ENCODE results near the gene PLCB1. TPM values are rescaled to one million over a fixed set of nuclear protein-coding genes. Genes with fewer than 3 reads are reported as not detected.

The PLCB1 gene
- total RNA-seq, 4 donors from 2014 or later, result 13.5 to 110 (median 30.4) TPM

- H3K4me3 ChIP-seq, result no peak overlapping the region
- intact Hi-C loops (cut with DNase I; ENCODE audit: low total_unique reads), result no loop called here
- H3K36me3 ChIP-seq, result no peaks in the 10 kb centered on the region
- peaks cover 0 to 4% of the 10 kb centered on the region in 2 donors for H3K4me1 ChIP-seq
- no peaks in the 10 kb centered on the region for H3K27me3 ChIP-seq
- H3K27ac ChIP-seq, result no peak overlapping the region
- H3K9me3 ChIP-seq, result no peaks in the 10 kb centered on the region
- DNase-seq, result no peak
- TF ChIP-seq POLR2A (IDR thresholded peaks at IDR 0.05), result no peak
- TF ChIP-seq, protein P1, sequence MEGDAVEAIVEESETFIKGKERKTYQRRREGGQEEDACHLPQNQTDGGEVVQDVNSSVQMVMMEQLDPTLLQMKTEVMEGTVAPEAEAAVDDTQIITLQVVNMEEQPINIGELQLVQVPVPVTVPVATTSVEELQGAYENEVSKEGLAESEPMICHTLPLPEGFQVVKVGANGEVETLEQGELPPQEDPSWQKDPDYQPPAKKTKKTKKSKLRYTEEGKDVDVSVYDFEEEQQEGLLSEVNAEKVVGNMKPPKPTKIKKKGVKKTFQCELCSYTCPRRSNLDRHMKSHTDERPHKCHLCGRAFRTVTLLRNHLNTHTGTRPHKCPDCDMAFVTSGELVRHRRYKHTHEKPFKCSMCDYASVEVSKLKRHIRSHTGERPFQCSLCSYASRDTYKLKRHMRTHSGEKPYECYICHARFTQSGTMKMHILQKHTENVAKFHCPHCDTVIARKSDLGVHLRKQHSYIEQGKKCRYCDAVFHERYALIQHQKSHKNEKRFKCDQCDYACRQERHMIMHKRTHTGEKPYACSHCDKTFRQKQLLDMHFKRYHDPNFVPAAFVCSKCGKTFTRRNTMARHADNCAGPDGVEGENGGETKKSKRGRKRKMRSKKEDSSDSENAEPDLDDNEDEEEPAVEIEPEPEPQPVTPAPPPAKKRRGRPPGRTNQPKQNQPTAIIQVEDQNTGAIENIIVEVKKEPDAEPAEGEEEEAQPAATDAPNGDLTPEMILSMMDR (IDR thresholded peaks at IDR 0.05), result no peak
Measured at GRCh38 chr20:8246716-8247115, 114.7 kb downstream of the PLCB1 start.

DNA sequence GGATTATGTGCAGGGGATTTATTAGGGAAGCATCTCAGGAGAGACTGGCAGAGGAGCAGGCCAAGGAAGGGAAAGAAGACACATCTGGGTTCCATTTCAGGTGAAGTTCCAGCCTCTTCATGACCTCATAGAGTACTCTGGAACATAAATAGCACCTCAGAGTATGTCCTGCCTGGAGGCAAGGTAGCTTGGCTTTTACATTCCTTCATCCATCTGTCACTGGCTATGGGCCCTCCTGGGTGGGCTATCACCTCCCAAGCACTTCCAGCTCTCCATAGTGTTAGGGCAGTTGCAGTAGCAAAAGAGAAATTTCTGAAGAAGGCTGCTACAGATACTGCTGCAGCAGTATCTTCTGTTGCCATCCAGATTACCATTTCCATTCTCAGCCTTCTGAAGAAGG, 116.0 kb downstream of the PLCB1 start:
- Histone ChIP-seq H3K4me1 (peaks cover 0 to 4% of the 10 kb centered on the region in 2 donors), H3K36me3 (no peaks in the 10 kb centered on the region), H3K4me3 (no peak overlapping the region), H3K27me3 (no peaks in the 10 kb centered on the region), H3K9me3 (no peaks in the 10 kb centered on the region), H3K27ac (no peak overlapping the region)
- intact Hi-C loops (cut with DNase I; ENCODE audit: low total_unique reads), result no loop called here
- TF ChIP-seq POLR2A (IDR thresholded peaks at IDR 0.05), result no peak
- TF ChIP-seq, protein P1 (IDR thresholded peaks at IDR 0.05), result no peak
- DNase-seq, result no peak

GRCh38 chr20:8249634-8250033, 117.6 kb downstream of the PLCB1 start:
- Histone ChIP-seq H3K27ac (no peak overlapping the region), H3K27me3 (no peaks in the 10 kb centered on the region), H3K9me3 (no peaks in the 10 kb centered on the region), H3K4me1 (peaks cover 0 to under 1% of the 10 kb centered on the region in 2 donors), H3K4me3 (no peak overlapping the region), H3K36me3 (no peaks in the 10 kb centered on the region)
- DNase-seq, result no peak
- intact Hi-C loops (cut with DNase I; ENCODE audit: low total_unique reads), result no loop called here
- no peak for TF ChIP-seq POLR2A (IDR thresholded peaks at IDR 0.05)
- TF ChIP-seq, protein P1 (IDR thresholded peaks at IDR 0.05), result no peak

DNA sequence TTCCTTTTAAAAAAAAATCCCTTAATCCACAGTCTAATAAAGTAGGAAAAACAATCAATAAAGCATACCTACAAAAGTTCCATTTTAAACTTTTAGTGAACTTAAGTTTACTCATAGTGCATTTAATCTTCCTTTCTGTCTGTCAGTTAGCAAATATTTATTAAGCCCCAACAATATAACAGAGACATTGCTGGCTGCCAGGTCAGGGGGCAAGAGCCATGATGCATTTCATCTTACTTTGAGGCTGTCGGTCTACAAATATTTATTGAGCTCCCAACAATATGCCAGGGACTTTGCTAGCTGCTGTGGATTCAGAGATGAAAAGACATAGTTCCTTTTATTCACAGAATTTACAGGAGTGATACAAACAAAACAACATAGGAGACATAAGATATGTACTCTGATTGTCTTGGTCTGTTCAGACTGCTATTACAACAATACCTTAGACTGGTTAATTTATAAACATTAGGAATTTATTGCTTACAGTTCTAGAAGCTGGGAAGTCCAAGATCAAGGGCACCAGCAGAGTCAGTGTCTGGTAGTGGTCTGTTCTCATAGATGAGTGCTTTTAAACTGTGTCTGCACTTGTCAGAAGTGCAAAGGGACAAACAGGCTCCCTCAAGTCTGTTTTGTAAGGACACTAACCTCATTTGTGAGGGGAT, 118.6 kb downstream of the PLCB1 start:
- no peaks in the 10 kb centered on the region for H3K27me3 ChIP-seq
- no peak overlapping the region for H3K4me3 ChIP-seq
- intact Hi-C loops (cut with DNase I; ENCODE audit: low total_unique reads), result no loop called here
- no peaks in the 10 kb centered on the region for H3K9me3 ChIP-seq
- no peak for DNase-seq
- H3K4me1 ChIP-seq, result no peaks in the 10 kb centered on the region
- no peak for TF ChIP-seq POLR2A (IDR thresholded peaks at IDR 0.05)
- TF ChIP-seq, protein P1 (IDR thresholded peaks at IDR 0.05), result no peak
- H3K27ac ChIP-seq, result no peak overlapping the region
- H3K36me3 ChIP-seq, result no peaks in the 10 kb centered on the region

DNA sequence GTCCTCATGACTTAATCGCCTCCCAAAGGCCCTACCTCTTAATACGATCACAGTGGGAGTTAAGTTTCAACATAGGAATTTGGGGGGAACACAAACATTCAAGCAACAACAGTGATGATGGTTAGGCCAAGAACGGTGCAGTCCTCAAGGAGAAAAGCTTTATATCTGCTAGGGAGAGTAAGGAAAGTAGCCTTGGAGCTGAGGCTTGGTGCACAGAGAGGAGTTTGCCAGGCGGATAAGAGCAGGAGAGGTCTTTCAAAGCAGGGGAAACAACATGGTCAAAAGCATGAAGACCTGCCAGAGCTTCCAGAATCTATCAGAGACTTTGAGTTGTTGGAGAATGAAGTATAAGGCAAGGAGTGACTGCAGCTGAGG, 119.1 kb downstream of the PLCB1 start:
- H3K9me3 ChIP-seq, result no peaks in the 10 kb centered on the region
- no peak for TF ChIP-seq POLR2A (IDR thresholded peaks at IDR 0.05)
- TF ChIP-seq, protein P1 (IDR thresholded peaks at IDR 0.05), result no peak
- no peak overlapping the region for H3K27ac ChIP-seq
- intact Hi-C loops (cut with DNase I; ENCODE audit: low total_unique reads), result no loop called here
- DNase-seq, result no peak
- no peaks in the 10 kb centered on the region for H3K36me3 ChIP-seq
- H3K4me1 ChIP-seq, result no peaks in the 10 kb centered on the region
- H3K4me3 ChIP-seq, result no peak overlapping the region
- no peaks in the 10 kb centered on the region for H3K27me3 ChIP-seq

All from uterus (tissue), 4 donors.